ENCODE measurements around the gene SNORC.

- TF ChIP-seq CTCF (IDR thresholded peaks at IDR 0.05; ENCODE audit: low read depth, low read length, poor library complexity, severe bottlenecking) (no peak), EZH2phosphoT487 (IDR thresholded peaks at IDR 0.05; ENCODE audit: borderline replicate concordance, low read length) (no peak)
Observed at GRCh38 chr2:232896111-232896510, 26.0 kb downstream of the SNORC start.

Data from DOHH2 (cell line).